ENCODE results near the gene SPSB4.

GRCh38 chr3:141146979-141147470 is 95.9 kb downstream of the SPSB4 start:
- TF ChIP-seq TAF1 (IDR thresholded peaks at IDR 0.05; ENCODE audit: borderline replicate concordance, low read depth, low read length) (no peak), POLR2A (IDR thresholded peaks at IDR 0.05; ENCODE audit: low read depth, low read length) (no peak)
